Psoas muscle (tissue), 8 donors: ENCODE results near the gene PLSCR1. TPM values are rescaled to one million over a fixed set of nuclear protein-coding genes. Genes with fewer than 3 reads are reported as not detected.

Experiments used
- ATAC-seq, 4 donors: fragments of 200-7000 bp; cut with Tn5 transposase; one replicate each; pipeline ENCODE4 v1.9.1; 2020; ENCODE audit warnings: moderate library complexity in 3 of 4, mild to moderate bottlenecking in 2 of 4
- DNase-seq, 2 donors: peaks; one replicate each; pipeline ENCODE4 v3.0.0-alpha.2; 2020
- H3K27ac ChIP-seq: fragments of 200-600 bp; one replicate; pipeline ENCODE4 v1.8.0; 2022
- H3K27me3 ChIP-seq, 3 donors: fragments of 200-600 bp in 1 of 3; one replicate each; pipeline versions ENCODE4 v1.6.1 to v1.8.0; 2013 to 2022; ENCODE audit warnings: low read length in 2 of 3, mild to moderate bottlenecking in 2 of 3, moderate library complexity in 1 of 3; ENCODE audit not compliant: insufficient read depth in 3 of 3
- H3K36me3 ChIP-seq, 2 donors: fragments of 200-600 bp in 1 of 2; one replicate each; pipeline versions ENCODE4 v1.6.1 to v1.8.0; 2013 to 2022; ENCODE audit warnings: low read depth in 1 of 2, mild to moderate bottlenecking in 1 of 2, moderate library complexity in 1 of 2; ENCODE audit not compliant: insufficient read depth in 1 of 2
- H3K4me1 ChIP-seq: fragments of 200-600 bp; one replicate; pipeline ENCODE4 v1.8.0; 2022
- H3K4me3 ChIP-seq: fragments of 200-600 bp; one replicate; pipeline ENCODE4 v1.8.0; 2022; ENCODE audit warnings: mild to moderate bottlenecking
- H3K9me3 ChIP-seq: fragments of 200-600 bp; one replicate; pipeline ENCODE4 v1.8.0; 2022
- WGBS, 3 donors: extraction: QIAGEN DNeasy Blood & Tissue Kit; methylation state at CpG; one replicate each; pipeline versions ENCODE4 v1.1.6 to v1.1.7; 2013; 5-methylcytosine and 5-hydroxymethylcytosine counted together
- intact Hi-C, 2 donors: fragments of 100-400 bp; cut with DNase I; formaldehyde crosslinking; loops; one replicate each; pipeline versions ENCODE4 v1.11.0 to v1.14.2; 2022
- polyA plus RNA-seq, 3 donors: library from polyadenylated mRNA; stranded (reverse); fragments of 200-250 nt; gene quantifications; one replicate each; pipeline ENCODE4 v1.2.3, GENCODE V29; 2013
- total RNA-seq, 4 donors: library from RNA; stranded (reverse); fragmentation: NEBNext Ultra II Directional in 2 of 4; extraction: Animal tissue kit (Norgen Biotek cat#: 25700) in 2 of 4; gene quantifications; one replicate each; pipeline versions ENCODE4 v1.2.1 to v1.2.4, GENCODE V29; 2021 to 2023
- TF ChIP-seq, protein P1 (sequence below): fragments of 200-600 bp; IDR thresholded peaks from one replicate; pipeline ENCODE4 v1.8.0; 2022; ENCODE audit warnings: antibody characterized with exemption
- donor health status: healthy with polysubstance abuse.
- donor health status: DM: no; HTN: no; CAD: no; lungs with moderate emphysema.
- donor health status: Bipolar disorder and iron deficiency.
- donor health status: healthy.
- donor health status: DM: yes; HTN: yes; CAD: no.
- donor health status: DM: no; HTN: no; CAD: no.
- donor health status: DM: no; HTN: no; CAD: no.
- donor health status: DM: yes; HTN: yes; CAD: no.

PLSCR1 gene
- total and polyA plus RNA-seq, 7 donors, result 7.1 to 31.0 (median 13.1) TPM

DNA sequence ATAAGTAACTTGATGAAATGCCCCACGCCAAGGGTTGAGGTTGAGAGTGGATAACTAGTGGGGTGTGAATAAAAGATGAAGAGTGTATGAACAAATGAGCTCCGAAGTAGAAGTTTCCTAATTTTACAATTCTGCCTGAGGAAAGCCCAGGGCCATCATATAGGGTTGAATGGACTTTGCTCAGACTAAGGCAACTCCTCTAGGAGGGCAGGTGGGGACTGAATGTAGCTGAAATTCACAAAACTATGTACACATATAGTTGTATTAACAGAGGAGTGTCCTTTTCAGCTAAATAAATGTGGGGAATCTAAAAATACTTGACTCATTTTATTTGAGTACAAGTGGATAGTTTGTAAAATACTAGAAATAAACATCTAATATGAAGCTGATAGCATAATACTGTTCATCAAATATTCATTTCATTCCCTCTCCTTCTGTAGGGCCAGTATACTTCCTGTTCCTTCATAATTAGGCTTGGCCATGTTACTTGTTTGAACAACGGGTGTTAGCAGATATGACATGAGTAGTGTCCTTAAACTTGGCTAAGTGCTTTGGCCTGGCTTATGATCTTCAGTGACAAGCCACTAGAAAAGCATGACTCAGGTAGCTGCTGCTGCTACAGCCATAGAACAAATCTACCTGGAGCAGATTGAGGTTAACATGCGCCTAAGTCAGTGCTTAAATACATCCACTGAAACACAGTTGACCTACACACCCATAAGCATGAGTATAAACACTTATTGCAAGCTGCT, 26.5 kb downstream of the PLSCR1 start:
- 74 to 79% (median 78%) methylated on average over 4 of the region's 4 CpGs for WGBS, 3 donors
- no peak for ATAC-seq

GRCh38 chr3:146513386-146514051, 30.9 kb downstream of the PLSCR1 start:
- no peaks in the 10 kb centered on the region for H3K27me3 ChIP-seq
- whole genome bisulfite sequencing, 3 donors, result 93 to 96% (median 94%) methylated on average over 2 of the region's 2 CpGs
- no peak overlapping the region for H3K27ac ChIP-seq
- intact Hi-C loops, result no loop called here
- peaks cover 0 to 19% of the 10 kb centered on the region in 2 donors for H3K36me3 ChIP-seq
- TF ChIP-seq, protein P1, sequence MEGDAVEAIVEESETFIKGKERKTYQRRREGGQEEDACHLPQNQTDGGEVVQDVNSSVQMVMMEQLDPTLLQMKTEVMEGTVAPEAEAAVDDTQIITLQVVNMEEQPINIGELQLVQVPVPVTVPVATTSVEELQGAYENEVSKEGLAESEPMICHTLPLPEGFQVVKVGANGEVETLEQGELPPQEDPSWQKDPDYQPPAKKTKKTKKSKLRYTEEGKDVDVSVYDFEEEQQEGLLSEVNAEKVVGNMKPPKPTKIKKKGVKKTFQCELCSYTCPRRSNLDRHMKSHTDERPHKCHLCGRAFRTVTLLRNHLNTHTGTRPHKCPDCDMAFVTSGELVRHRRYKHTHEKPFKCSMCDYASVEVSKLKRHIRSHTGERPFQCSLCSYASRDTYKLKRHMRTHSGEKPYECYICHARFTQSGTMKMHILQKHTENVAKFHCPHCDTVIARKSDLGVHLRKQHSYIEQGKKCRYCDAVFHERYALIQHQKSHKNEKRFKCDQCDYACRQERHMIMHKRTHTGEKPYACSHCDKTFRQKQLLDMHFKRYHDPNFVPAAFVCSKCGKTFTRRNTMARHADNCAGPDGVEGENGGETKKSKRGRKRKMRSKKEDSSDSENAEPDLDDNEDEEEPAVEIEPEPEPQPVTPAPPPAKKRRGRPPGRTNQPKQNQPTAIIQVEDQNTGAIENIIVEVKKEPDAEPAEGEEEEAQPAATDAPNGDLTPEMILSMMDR, result no peak
- no peak overlapping the region for H3K4me3 ChIP-seq
- ATAC-seq, result no peak
- no peaks in the 10 kb centered on the region for H3K9me3 ChIP-seq
- no peak for DNase-seq
- no peaks in the 10 kb centered on the region for H3K4me1 ChIP-seq

More for the DNA sequence above, 26.5 kb downstream of the PLSCR1 start:
- Histone ChIP-seq H3K27ac (no peak overlapping the region), H3K36me3 (peaks cover 0 to 29% of the 10 kb centered on the region in 2 donors), H3K9me3 (no peaks in the 10 kb centered on the region), H3K27me3 (no peaks in the 10 kb centered on the region), H3K4me3 (no peak overlapping the region), H3K4me1 (no peaks in the 10 kb centered on the region)
- intact Hi-C loops, result no loop called here
- no peak for DNase-seq
- TF ChIP-seq, protein P1, result no peak

DNA sequence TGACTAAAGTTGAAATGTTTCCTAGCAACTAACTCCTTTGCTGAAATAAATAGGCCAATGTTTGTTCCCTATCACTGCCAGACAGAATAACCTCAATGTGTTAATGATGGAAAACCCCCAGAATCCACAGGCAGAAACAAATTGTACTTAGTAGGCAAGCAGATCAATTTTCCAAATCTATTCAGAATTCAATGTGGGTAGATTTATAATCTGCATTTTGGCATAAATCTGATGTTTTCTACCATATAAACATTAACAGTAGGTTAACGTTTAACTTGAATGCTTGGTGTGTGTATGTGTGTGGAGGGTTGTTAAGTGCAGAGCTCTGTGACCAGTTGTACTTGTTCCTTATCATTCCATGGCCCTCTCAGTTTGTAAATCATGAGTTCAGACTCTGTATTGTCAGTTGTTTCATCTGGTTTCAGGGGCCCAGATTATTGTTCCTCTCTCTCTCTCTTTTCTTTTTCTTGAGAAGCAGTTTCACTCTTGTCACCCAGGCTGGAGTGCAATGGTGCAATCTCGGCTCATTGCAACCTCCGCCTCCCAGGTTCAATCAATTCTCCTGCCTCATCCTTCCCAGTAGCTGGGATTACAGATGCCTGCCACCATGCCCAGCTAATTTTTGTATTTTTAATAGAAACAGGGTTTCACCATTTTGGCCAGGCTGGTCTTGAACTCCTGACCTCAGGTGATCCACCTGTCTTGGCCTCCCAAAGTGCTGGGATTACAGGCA, 32.8 kb downstream of the PLSCR1 start:
- Histone ChIP-seq H3K27ac (no peak overlapping the region), H3K4me3 (no peak overlapping the region), H3K4me1 (no peaks in the 10 kb centered on the region), H3K27me3 (no peaks in the 10 kb centered on the region), H3K36me3 (peaks cover 0 to 17% of the 10 kb centered on the region in 2 donors), H3K9me3 (no peaks in the 10 kb centered on the region)
- ATAC-seq (no peak), DNase-seq (no peak)
- 88 to 91% (median 89%) methylated on average over 3 of the region's 3 CpGs for whole genome bisulfite sequencing, 3 donors
- intact Hi-C loops, result no loop called here
- TF ChIP-seq, protein P1, result no peak

GRCh38 chr3:146507331-146508120, 36.9 kb downstream of the PLSCR1 start:
- TF ChIP-seq, protein P1, result no peak
- Histone ChIP-seq H3K4me1 (no peaks in the 10 kb centered on the region), H3K27me3 (no peaks in the 10 kb centered on the region), H3K27ac (no peak overlapping the region), H3K9me3 (no peaks in the 10 kb centered on the region), H3K36me3 (peaks cover 0 to 2% of the 10 kb centered on the region in 2 donors), H3K4me3 (no peak overlapping the region)
- WGBS, 3 donors, result 76 to 98% (median 91%) methylated on average over 1 of the region's 1 CpG
- DNase-seq (no peak), ATAC-seq (no peak)
- intact Hi-C loops, result no loop called here
